Adrenal gland (tissue), 5 donors: ENCODE data around the gene PLEKHA7.

ENCODE experiments used
- CTCF ChIP-seq, 6 experiments: fragments of 450-650 bp in 4 of 6; fragments of 200-600 bp in 2 of 6; sonication (generic) in 1 of 6; IDR thresholded peaks; 1 replicate in 5 of 6; 2 replicates in 1 of 6; pipeline versions ENCODE4 v1.5.1 to v1.8.0; 2016 to 2021; ENCODE audit warnings: antibody characterized with exemption in 6 of 6, mild to moderate bottlenecking in 2 of 6, moderate library complexity in 1 of 6
- POLR2A ChIP-seq, 2 donors: fragments of 450-650 bp; IDR thresholded peaks; one replicate each; pipeline ENCODE4 v1.6.1; 2017; ENCODE audit warnings: antibody characterized with exemption in 2 of 2, mild to moderate bottlenecking in 2 of 2, moderate library complexity in 1 of 2
- donor health status: DM: no; HTN: no; CAD: no.

GRCh38 chr11:16953663-16954062 lies 60.6 kb downstream of the PLEKHA7 start:
- no peak for TF ChIP-seq CTCF (IDR thresholded peaks at IDR 0.05)
- no peak for TF ChIP-seq POLR2A (IDR thresholded peaks at IDR 0.05)
